Esophagus muscularis mucosa (tissue), 4 donors: ENCODE results near the gene SLC25A39. TPM values are rescaled to one million over a fixed set of nuclear protein-coding genes. Genes with fewer than 3 reads are reported as not detected.

Experiments used
- DNase-seq: peaks from one replicate; pipeline ENCODE4 v3.0.0-alpha.2; 2017; ENCODE audit errors: extremely low spot score
- H3K27ac ChIP-seq, 4 donors: fragments of 200-600 bp; sonication (generic); replicated peaks in 1 of 4; 1 replicate in 3 of 4; 2 replicates in 1 of 4; pipeline ENCODE4 v1.5.1; 2016 to 2019; ENCODE audit warnings: mild to moderate bottlenecking in 1 of 4
- H3K27me3 ChIP-seq, 4 donors: fragments of 200-600 bp; sonication (generic); one replicate each; pipeline versions ENCODE4 v1.5.1 to v1.6.0; 2016 to 2019
- H3K36me3 ChIP-seq, 4 donors: fragments of 200-600 bp; sonication (generic); one replicate each; pipeline ENCODE4 v1.5.1; 2016 to 2019
- H3K4me1 ChIP-seq, 4 donors: fragments of 200-600 bp; sonication (generic); one replicate each; pipeline ENCODE4 v1.5.1; 2016 to 2019
- H3K4me3 ChIP-seq, 4 donors: fragments of 200-600 bp; sonication (generic); 1 replicate in 2 of 4; 2 replicates in 2 of 4; pipeline ENCODE4 v1.5.1; 2016 to 2019; ENCODE audit warnings: mild to moderate bottlenecking in 4 of 4, moderate library complexity in 1 of 4
- H3K9me3 ChIP-seq, 4 donors: fragments of 200-600 bp; sonication (generic); 1 replicate in 3 of 4; 2 replicates in 1 of 4; pipeline ENCODE4 v1.5.1; 2016 to 2019
- CTCF ChIP-seq, 3 experiments: fragments of 200-600 bp in 2 of 3; fragments of 450-650 bp in 1 of 3; sonication (generic) in 2 of 3; IDR thresholded peaks; one replicate each; pipeline ENCODE4 v1.5.1; 2017 to 2019; ENCODE audit warnings: antibody characterized with exemption in 3 of 3, mild to moderate bottlenecking in 2 of 3, moderate library complexity in 1 of 3
- EP300 ChIP-seq: sonication (generic); formaldehyde crosslinking; IDR thresholded peaks from one replicate; pipeline ENCODE4 v1.6.1; 2017; ENCODE audit warnings: antibody characterized with exemption
- POLR2A ChIP-seq: fragments of 450-650 bp; IDR thresholded peaks from one replicate; pipeline ENCODE4 v1.6.1; 2017; ENCODE audit warnings: antibody characterized with exemption, moderate library complexity, mild to moderate bottlenecking, low read depth
- POLR2AphosphoS5 ChIP-seq, 2 donors: sonication (generic); formaldehyde crosslinking; IDR thresholded peaks; one replicate each; pipeline ENCODE4 v1.6.1; 2017; ENCODE audit warnings: antibody characterized with exemption in 2 of 2
- whole genome bisulfite sequencing: methylation state at CpG from one replicate; pipeline ENCODE4 v1.1.5; 2018; 5-methylcytosine and 5-hydroxymethylcytosine counted together
- intact Hi-C: fragments of 100-400 bp; cut with DNase I; formaldehyde crosslinking; loops from one replicate; pipeline ENCODE4 v1.15.1; 2023
- total RNA-seq, 4 donors: library from RNA; depleted of rRNA; stranded (reverse); fragments of >200 nt; gene quantifications; one replicate each; pipeline versions ENCODE4 v1.1.0 to v1.2.1, GENCODE V29; 2016

Gene SLC25A39
- total RNA-seq, 4 donors from 2014 or later, result 41.1 to 69.0 (median 56.8) TPM

- peaks cover 18 to 30% (median 24%) of the 10 kb centered on the region in 4 donors for H3K4me1 ChIP-seq
- TF ChIP-seq POLR2A, result no peak
- TF ChIP-seq POLR2AphosphoS5 (IDR thresholded peaks at IDR 0.05), result no peak
- no peak for TF ChIP-seq CTCF (IDR thresholded peaks at IDR 0.05)
- TF ChIP-seq EP300, result no peak
- no peak overlapping the region for H3K4me3 ChIP-seq
- no peaks in the 10 kb centered on the region for H3K9me3 ChIP-seq
- WGBS, result 61% methylated on average over 5 of the region's 5 CpGs
- H3K36me3 ChIP-seq, result no peaks in the 10 kb centered on the region
- no peak for DNase-seq
- intact Hi-C loops, result no loop called here
- H3K27ac ChIP-seq, result no peak overlapping the region
- peaks cover 0 to 21% (median 0%) of the 10 kb centered on the region in 4 donors for H3K27me3 ChIP-seq
These were observed 36.2 kb upstream of the SLC25A39 start for GRCh38 chr17:44360826-44361225.

GRCh38 chr17:44360144-44360533 lies 35.5 kb upstream of the SLC25A39 start:
- Histone ChIP-seq H3K4me3 (no peak overlapping the region), H3K27me3 (peaks cover 0 to 17% (median 0%) of the 10 kb centered on the region in 4 donors), H3K9me3 (no peaks in the 10 kb centered on the region), H3K36me3 (no peaks in the 10 kb centered on the region), H3K4me1 (peaks cover 18 to 30% (median 24%) of the 10 kb centered on the region in 4 donors), H3K27ac (no peak overlapping the region)
- WGBS, result 56% methylated on average over 6 of the region's 6 CpGs
- intact Hi-C loops, result no loop called here
- no peak for DNase-seq
- no peak for TF ChIP-seq POLR2AphosphoS5 (IDR thresholded peaks at IDR 0.05)
- no peak for TF ChIP-seq CTCF (IDR thresholded peaks at IDR 0.05)
- TF ChIP-seq POLR2A, result no peak
- no peak for TF ChIP-seq EP300

- DNase-seq, result no peak
These were observed 35.0 kb upstream of the SLC25A39 start for GRCh38 chr17:44359458-44360143.

GRCh38 chr17:44359006-44359405 lies 34.4 kb upstream of the SLC25A39 start:
- no peak overlapping the region for H3K4me3 ChIP-seq
- H3K4me1 ChIP-seq, result peaks cover 17 to 31% (median 22%) of the 10 kb centered on the region in 4 donors
- WGBS, result 60% methylated on average over 6 of the region's 6 CpGs
- TF ChIP-seq CTCF (IDR thresholded peaks at IDR 0.05) (no peak), EP300 (no peak), POLR2AphosphoS5 (IDR thresholded peaks at IDR 0.05) (no peak), POLR2A (no peak)
- peaks cover 0 to 17% (median 0%) of the 10 kb centered on the region in 4 donors for H3K27me3 ChIP-seq
- no peak for DNase-seq
- intact Hi-C loops, result no loop called here
- H3K36me3 ChIP-seq, result no peaks in the 10 kb centered on the region
- H3K9me3 ChIP-seq, result no peaks in the 10 kb centered on the region
- no peak overlapping the region for H3K27ac ChIP-seq

More at GRCh38 chr17:44359458-44360143, 35.0 kb upstream of the SLC25A39 start:
- no peaks in the 10 kb centered on the region for H3K36me3 ChIP-seq
- no peak overlapping the region for H3K4me3 ChIP-seq
- intact Hi-C loops, result no loop called here
- no peaks in the 10 kb centered on the region for H3K9me3 ChIP-seq
- no peak overlapping the region for H3K27ac ChIP-seq
- peaks cover 18 to 30% (median 24%) of the 10 kb centered on the region in 4 donors for H3K4me1 ChIP-seq
- no peak for TF ChIP-seq POLR2A
- TF ChIP-seq CTCF (IDR thresholded peaks at IDR 0.05), result no peak
- TF ChIP-seq EP300, result no peak
- TF ChIP-seq POLR2AphosphoS5 (IDR thresholded peaks at IDR 0.05), result no peak
- 89% methylated on average over 14 of the region's 14 CpGs for WGBS
- peaks cover 0 to 17% (median 0%) of the 10 kb centered on the region in 4 donors for H3K27me3 ChIP-seq

GRCh38 chr17:44358066-44358465 lies 33.4 kb upstream of the SLC25A39 start:
- Histone ChIP-seq H3K27me3 (peaks cover 0 to 12% (median 0%) of the 10 kb centered on the region in 4 donors), H3K27ac (no peak overlapping the region), H3K36me3 (peaks cover 0 to 3% (median 2%) of the 10 kb centered on the region in 4 donors), H3K9me3 (no peaks in the 10 kb centered on the region), H3K4me3 (no peak overlapping the region), H3K4me1 (peaks cover 13 to 29% (median 20%) of the 10 kb centered on the region in 4 donors)
- intact Hi-C loops, result no loop called here
- 90% methylated on average over 9 of the region's 9 CpGs for WGBS
- no peak for DNase-seq
- no peak for TF ChIP-seq POLR2AphosphoS5 (IDR thresholded peaks at IDR 0.05)
